ENCODE data around the gene XPNPEP2.

DNA sequence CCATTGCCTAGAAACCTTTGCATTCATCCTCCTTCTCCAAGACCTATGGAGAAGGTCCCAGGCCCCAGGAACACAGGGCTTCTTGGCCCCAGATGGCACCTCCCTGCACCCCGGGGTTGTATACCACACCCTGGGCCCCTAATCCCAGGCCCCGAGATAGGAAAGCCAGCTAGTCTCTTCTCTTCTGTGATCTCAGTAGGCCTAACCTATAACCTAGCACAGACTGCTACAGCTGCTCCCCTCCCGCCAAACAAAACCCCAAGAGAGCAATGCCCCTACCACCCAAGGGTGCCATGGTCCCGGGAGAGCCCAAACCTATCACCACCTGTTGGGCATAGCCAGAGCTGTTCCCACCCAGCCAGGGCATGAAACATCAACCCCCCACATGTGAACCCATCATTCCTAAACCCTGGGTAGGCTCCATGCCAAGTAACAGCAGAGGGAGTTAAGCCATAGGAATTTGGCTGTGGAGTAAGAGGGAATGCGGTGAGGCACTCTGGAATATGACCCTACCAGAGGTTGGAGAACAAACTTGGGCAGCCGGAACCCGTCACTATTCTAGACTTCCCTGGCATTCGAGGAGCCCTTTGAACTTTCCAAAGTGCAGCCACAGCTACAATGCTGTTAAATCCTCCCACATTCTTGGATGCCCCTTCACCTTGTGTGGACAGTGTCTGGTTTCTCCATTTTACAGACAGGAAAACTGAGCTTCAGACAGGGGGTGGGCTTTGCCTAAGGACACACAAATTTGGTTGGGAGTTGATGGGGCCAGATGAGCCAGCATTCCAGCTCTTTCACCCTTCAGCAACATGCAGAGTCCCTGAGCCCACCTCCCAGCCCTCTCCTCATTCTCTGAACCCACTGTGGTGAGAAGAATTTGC lies 30.0 kb downstream of the XPNPEP2 start:
- TF ChIP-seq, protein P1, sequence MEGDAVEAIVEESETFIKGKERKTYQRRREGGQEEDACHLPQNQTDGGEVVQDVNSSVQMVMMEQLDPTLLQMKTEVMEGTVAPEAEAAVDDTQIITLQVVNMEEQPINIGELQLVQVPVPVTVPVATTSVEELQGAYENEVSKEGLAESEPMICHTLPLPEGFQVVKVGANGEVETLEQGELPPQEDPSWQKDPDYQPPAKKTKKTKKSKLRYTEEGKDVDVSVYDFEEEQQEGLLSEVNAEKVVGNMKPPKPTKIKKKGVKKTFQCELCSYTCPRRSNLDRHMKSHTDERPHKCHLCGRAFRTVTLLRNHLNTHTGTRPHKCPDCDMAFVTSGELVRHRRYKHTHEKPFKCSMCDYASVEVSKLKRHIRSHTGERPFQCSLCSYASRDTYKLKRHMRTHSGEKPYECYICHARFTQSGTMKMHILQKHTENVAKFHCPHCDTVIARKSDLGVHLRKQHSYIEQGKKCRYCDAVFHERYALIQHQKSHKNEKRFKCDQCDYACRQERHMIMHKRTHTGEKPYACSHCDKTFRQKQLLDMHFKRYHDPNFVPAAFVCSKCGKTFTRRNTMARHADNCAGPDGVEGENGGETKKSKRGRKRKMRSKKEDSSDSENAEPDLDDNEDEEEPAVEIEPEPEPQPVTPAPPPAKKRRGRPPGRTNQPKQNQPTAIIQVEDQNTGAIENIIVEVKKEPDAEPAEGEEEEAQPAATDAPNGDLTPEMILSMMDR (IDR thresholded peaks at IDR 0.05), result no peak
- TF ChIP-seq POLR2A (IDR thresholded peaks at IDR 0.05), result no peak
